Osteoblast (primary cell): ENCODE measurements around the gene ZNF106. TPM values are rescaled to one million over a fixed set of nuclear protein-coding genes. Genes with fewer than 3 reads are reported as not detected.

ENCODE experiments used
- DNase-seq: peaks from one replicate; pipeline ENCODE4 v3.0.0; 2011; ENCODE audit warnings: low spot score, mixed read lengths; ENCODE audit not compliant: insufficient read length; ENCODE audit errors: missing footprints
- H2AFZ ChIP-seq: 2 replicates; pipeline ENCODE4 v1.6.0; 2011; ENCODE audit warnings: mild to moderate bottlenecking, low read length
- H3K27ac ChIP-seq: 2 replicates; pipeline ENCODE4 v1.5.1; 2011; ENCODE audit warnings: mild to moderate bottlenecking, low read depth, low read length, moderate library complexity
- H3K27me3 ChIP-seq: 2 replicates; pipeline ENCODE4 v1.6.0; 2012; ENCODE audit warnings: mild to moderate bottlenecking, control low read depth, inconsistent platforms, low read length, moderate library complexity; ENCODE audit not compliant: insufficient read depth
- H3K36me3 ChIP-seq: 2 replicates; pipeline ENCODE4 v1.5.1; 2011; ENCODE audit warnings: mild to moderate bottlenecking, low read length, control low read depth, moderate library complexity; ENCODE audit not compliant: insufficient read depth
- H3K4me1 ChIP-seq: 2 replicates; pipeline ENCODE4 v1.5.1; 2011; ENCODE audit warnings: mild to moderate bottlenecking, low read length, control low read depth, moderate library complexity; ENCODE audit not compliant: insufficient read depth
- H3K4me2 ChIP-seq: 2 replicates; pipeline ENCODE4 v1.6.0; 2011; ENCODE audit warnings: mild to moderate bottlenecking, low read length; ENCODE audit not compliant: insufficient read depth
- H3K4me3 ChIP-seq: fragments of 200-600 bp; sonication (generic); 3 replicates; pipeline ENCODE4 v1.5.1; 2012; ENCODE audit warnings: mild to moderate bottlenecking, low read length, inconsistent platforms; ENCODE audit not compliant: insufficient read depth
- H3K79me2 ChIP-seq: 2 replicates; pipeline ENCODE4 v1.6.0; 2012; ENCODE audit warnings: mild to moderate bottlenecking, low read length, control low read depth, inconsistent platforms; ENCODE audit not compliant: insufficient read depth
- H3K9me3 ChIP-seq: 2 replicates; pipeline ENCODE4 v1.5.1; 2011; ENCODE audit warnings: low read depth, low read length, control low read depth
- H4K20me1 ChIP-seq: 2 replicates; pipeline ENCODE4 v1.6.0; 2012; ENCODE audit warnings: mild to moderate bottlenecking, low read length, control low read depth; ENCODE audit not compliant: insufficient read depth
- total RNA-seq: library from RNA; depleted of rRNA; stranded (reverse); fragments of >200 nt; gene quantifications from 2 replicates; pipeline ENCODE4 v1.2.3, GENCODE V29; 2012
- TF ChIP-seq, protein P1 (sequence below): IDR thresholded peaks from 2 replicates; pipeline ENCODE4 v1.5.1; 2011; ENCODE audit warnings: mild to moderate bottlenecking, low read depth, low read length, moderate library complexity; ENCODE audit errors: extremely low read depth

The ZNF106 gene
- total RNA-seq, 1 donor: 89.0 TPM

DNA sequence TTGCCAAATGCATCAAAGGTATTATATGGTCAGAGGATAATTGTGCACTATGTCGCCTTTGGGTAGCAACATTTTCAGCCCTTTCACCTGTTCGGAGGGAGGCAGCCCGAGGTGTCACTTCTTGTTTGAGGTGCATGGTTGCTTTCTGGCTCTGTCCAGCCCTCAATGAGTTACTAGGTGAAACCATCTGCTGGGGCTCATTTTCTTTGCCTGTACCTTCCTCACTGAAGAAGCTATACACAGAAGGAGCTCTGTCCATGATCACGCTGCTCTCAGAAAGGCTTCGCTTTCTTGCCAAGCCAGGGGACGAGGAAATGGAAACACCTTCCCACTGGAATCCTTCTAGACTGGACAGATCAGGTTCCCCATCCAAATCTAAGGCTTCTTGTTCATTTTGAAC is 42.7 kb downstream of the ZNF106 start:
- H3K9me3 ChIP-seq: no peaks in the 10 kb centered on the region
- no peaks in the 10 kb centered on the region for H3K27me3 ChIP-seq
- DNase-seq: no peak
- H3K36me3 ChIP-seq: peaks cover 66% of the 10 kb centered on the region
- H2AFZ ChIP-seq: no peak overlapping the region
- H3K4me2 ChIP-seq: no peak overlapping the region
- H3K4me3 ChIP-seq: no peak overlapping the region
- H3K4me1 ChIP-seq: no peaks in the 10 kb centered on the region
- H4K20me1 ChIP-seq: no peaks in the 10 kb centered on the region
- no peak overlapping the region for H3K27ac ChIP-seq
- H3K79me2 ChIP-seq: peaks cover 24% of the 10 kb centered on the region
- TF ChIP-seq, protein P1, sequence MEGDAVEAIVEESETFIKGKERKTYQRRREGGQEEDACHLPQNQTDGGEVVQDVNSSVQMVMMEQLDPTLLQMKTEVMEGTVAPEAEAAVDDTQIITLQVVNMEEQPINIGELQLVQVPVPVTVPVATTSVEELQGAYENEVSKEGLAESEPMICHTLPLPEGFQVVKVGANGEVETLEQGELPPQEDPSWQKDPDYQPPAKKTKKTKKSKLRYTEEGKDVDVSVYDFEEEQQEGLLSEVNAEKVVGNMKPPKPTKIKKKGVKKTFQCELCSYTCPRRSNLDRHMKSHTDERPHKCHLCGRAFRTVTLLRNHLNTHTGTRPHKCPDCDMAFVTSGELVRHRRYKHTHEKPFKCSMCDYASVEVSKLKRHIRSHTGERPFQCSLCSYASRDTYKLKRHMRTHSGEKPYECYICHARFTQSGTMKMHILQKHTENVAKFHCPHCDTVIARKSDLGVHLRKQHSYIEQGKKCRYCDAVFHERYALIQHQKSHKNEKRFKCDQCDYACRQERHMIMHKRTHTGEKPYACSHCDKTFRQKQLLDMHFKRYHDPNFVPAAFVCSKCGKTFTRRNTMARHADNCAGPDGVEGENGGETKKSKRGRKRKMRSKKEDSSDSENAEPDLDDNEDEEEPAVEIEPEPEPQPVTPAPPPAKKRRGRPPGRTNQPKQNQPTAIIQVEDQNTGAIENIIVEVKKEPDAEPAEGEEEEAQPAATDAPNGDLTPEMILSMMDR: no peak

DNA sequence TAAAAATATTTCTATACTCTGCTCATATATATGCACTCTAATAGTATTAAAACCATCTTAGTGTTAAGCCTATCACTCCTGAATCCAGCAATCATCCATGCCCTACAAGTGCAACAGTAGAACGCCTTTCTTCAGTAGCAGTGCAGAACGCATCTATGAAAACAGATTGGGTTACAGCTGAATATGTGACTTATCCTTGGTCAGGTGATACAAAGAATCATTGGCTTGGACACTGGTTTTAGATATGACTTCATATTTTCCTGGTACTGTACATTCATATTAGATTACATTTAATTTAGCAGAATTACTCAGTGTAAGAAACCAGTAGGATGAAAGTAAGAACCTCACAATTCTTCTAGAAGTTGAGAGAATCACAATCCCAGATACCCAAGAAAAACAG is 43.3 kb downstream of the ZNF106 start:
- Histone ChIP-seq H3K36me3 (peaks cover 69% of the 10 kb centered on the region), H3K4me3 (no peak overlapping the region), H3K27ac (no peak overlapping the region), H3K4me1 (no peaks in the 10 kb centered on the region), H3K9me3 (no peaks in the 10 kb centered on the region), H3K27me3 (no peaks in the 10 kb centered on the region), H3K79me2 (peaks cover 24% of the 10 kb centered on the region), H3K4me2 (no peak overlapping the region), H4K20me1 (no peaks in the 10 kb centered on the region), H2AFZ (no peak overlapping the region)
- TF ChIP-seq, protein P1: no peak
- DNase-seq: no peak

DNA sequence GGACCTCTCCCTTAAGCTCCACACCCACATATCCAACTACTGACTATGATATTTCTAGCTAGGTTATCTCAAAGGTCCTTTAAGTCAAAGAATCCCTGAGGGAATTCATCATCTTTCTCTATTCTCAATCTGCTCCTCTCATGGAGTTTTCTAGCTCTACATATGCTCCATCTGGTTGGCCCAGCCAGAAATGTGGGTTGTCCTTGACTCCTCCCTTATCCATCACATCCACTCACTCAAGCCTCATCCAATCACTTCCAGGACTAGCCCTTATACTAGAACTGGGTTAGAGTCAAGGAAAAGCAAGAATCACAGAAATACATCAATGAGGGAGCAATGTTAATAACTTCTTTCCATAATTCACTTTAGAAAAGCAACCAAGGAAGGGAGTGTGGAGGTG is 45.4 kb downstream of the ZNF106 start:
- H3K4me1 ChIP-seq: no peaks in the 10 kb centered on the region
- no peak for DNase-seq
- no peaks in the 10 kb centered on the region for H3K27me3 ChIP-seq
- H3K4me2 ChIP-seq: no peak overlapping the region
- peaks cover 19% of the 10 kb centered on the region for H3K79me2 ChIP-seq
- H2AFZ ChIP-seq: no peak overlapping the region
- H3K9me3 ChIP-seq: no peaks in the 10 kb centered on the region
- H3K27ac ChIP-seq: no peak overlapping the region
- no peak overlapping the region for H3K4me3 ChIP-seq
- peaks cover 64% of the 10 kb centered on the region for H3K36me3 ChIP-seq
- no peaks in the 10 kb centered on the region for H4K20me1 ChIP-seq
- TF ChIP-seq, protein P1: no peak

DNA sequence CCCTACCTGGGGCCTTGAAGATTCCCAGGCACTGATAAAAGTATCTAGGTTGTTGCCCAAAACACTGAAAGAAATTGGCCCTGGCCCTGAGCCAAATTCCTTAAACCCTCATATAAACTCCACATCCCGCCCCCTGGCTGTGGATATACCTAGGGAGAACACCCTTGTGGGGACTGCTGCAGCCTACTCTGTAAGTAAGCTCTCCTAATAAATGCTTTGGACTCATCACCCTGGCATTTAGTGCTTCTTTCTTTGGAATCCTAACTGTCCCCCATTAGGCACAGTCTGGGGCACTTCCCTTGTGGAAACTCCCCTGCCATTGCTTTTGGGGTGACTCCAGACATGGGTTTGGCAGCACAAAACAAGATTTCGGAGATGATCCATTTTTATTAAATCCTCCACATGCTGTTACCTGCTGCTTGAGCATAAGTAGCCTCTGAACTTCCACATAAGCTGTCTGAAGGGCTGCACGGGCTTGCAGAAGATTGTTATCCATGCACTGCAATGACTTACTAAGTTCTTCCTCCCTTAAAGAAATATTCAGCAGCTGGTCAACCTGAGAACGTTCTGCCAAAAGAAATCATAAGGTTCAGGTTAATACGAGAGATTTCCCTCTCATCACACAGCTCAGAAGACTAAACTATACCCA is 46.4 kb downstream of the ZNF106 start:
- H3K79me2 ChIP-seq: peaks cover 13% of the 10 kb centered on the region
- H4K20me1 ChIP-seq: no peaks in the 10 kb centered on the region
- H3K4me3 ChIP-seq: no peak overlapping the region
- no peaks in the 10 kb centered on the region for H3K9me3 ChIP-seq
- H3K27me3 ChIP-seq: no peaks in the 10 kb centered on the region
- TF ChIP-seq, protein P1: no peak
- H3K4me1 ChIP-seq: no peaks in the 10 kb centered on the region
- peaks cover 57% of the 10 kb centered on the region for H3K36me3 ChIP-seq
- no peak overlapping the region for H2AFZ ChIP-seq
- no peak overlapping the region for H3K27ac ChIP-seq
- no peak overlapping the region for H3K4me2 ChIP-seq
- DNase-seq: no peak
